Esophagus mucosa (tissue), 1 donor: ENCODE measurements around the gene ARF4. TPM values are rescaled to one million over a fixed set of nuclear protein-coding genes. Genes with fewer than 3 reads are reported as not detected.
A peak's percentile ranks its signal among the peaks of the same experiment; 100 is the strongest.

Experiments
- ATAC-seq: fragments of 200-7000 bp; cut with Tn5 transposase; one replicate; pipeline ENCODE4 v1.9.1; 2020
- total RNA-seq: library from RNA; stranded (reverse); gene quantifications from one replicate; pipeline ENCODE4 v1.2.4, GENCODE V29; 2023
- donor health status: DM: yes; HTN: yes; CAD: no.

ARF4 gene
- total RNA-seq, 1 donor from 2014 or later = 72.1 TPM

GRCh38 chr3:57577801-57578200 lies 19.3 kb downstream of the ARF4 start:
- no peak for ATAC-seq

GRCh38 chr3:57575966-57576626 lies 21.0 kb downstream of the ARF4 start:
- no peak for ATAC-seq

DNA sequence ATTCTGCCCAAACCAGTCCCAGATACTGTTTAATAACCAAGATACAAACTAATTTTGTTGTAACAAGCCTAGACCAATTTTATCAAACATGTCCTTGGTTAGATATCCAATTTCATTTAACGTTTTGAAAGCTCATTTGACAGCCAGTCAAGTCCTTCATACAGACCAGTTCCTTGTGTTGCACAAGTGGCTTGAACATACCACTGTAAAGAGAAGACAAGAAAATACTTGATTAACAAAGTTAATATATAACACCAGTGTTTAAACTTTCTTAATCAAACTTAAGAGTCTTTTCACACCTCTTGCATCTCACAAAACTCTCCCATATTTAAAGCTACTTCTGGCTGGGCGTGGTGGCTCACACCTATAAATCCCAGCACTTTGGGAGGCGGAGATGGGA lies 25.0 kb downstream of the ARF4 start:
- no peak for ATAC-seq

- ATAC-seq = no peak
These were observed 26.3 kb downstream of the ARF4 start for GRCh38 chr3:57570878-57571277.

DNA sequence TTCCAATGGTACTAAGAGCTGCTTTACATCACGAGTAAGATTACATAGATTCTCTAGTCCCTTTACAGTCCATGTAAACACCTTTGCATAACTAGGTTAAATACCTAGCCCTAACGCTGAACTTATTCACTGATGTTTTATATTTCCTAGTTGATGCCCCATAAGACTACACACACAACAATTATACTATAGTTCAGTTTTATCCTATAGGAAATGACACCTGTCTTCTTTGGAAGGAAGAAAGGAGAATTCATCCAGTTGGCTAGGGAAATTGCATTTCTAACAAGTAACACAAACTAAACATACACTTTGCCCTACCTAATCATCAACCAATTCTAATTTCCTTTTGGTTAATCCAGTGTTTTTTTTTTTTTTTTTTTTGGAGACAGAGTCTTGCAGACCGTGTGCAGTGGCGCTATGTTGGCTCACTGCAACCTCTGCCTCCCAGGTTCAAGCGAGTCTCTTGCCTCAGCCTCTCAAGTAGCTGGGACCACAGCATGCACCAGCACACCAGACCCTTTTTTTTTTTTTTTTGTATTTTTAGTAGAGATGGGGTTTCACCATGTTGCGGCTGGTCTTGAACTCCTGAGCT lies 27.2 kb downstream of the ARF4 start:
- ATAC-seq = no peak

DNA sequence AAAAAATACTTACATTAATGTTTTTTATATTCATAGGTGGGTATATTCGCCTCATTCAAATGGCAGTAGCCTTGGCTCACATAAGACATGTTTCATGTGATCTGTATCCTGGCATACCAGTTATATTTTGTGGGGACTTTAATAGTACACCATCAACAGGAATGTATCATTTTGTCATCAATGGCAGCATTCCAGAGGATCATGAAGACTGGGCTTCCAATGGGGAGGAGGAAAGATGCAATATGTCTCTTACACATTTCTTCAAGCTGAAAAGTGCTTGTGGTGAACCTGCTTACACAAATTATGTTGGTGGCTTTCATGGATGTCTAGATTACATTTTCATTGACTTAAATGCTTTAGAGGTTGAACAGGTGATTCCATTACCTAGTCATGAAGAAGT lies 37.6 kb downstream of the ARF4 start:
- ATAC-seq = no peak

- peak; percentile 36 for ATAC-seq
These were observed 40.0 kb downstream of the ARF4 start for GRCh38 chr3:57557085-57557537.

GRCh38 chr3:57556459-57557084 lies 40.6 kb downstream of the ARF4 start:
- ATAC-seq = peak; percentile 61

DNA sequence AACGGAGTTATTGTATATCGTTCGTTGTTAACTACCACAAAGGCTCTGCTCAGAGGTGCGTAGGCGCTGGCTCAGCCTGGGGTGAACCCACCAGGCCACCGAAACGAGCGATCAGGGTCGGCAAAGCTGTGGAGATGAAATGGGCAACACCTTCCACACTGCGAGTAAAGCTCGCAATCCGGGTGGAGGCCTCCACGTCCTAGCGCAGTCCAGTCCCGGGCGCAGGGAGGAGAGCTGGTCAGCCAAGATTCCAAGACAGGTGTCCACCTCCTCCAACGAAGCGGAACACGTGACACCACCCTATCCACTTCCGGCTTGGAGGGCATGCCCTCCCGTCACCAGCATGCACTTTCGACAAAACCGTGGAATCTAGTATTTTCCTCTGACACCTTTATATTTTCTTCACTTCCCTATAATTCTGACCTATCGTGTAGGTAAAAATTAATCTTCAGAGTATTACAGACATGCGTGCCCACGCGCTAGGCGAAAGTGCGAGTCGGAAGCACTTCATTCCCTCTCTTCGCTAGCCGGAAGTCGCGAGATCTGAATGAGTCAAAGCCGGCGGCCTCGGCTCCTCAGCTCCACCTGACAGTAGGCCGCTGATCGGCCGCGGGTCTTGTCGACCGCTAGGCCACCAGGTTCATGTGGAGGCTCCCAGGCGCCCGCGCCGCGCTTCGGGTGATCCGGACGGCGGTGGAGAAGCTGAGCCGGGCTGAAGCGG lies 41.2 kb downstream of the ARF4 start, which contains the start of gene PDE12:
Gene PDE12 (plus strand): TSS at position 537 of the 721 bp plus-strand sequence. CDS start 106 bp downstream, at position 643.
- peak; percentile 93 for ATAC-seq

- no peak for ATAC-seq
These were observed 41.8 kb downstream of the ARF4 start for GRCh38 chr3:57555306-57555705.

DNA sequence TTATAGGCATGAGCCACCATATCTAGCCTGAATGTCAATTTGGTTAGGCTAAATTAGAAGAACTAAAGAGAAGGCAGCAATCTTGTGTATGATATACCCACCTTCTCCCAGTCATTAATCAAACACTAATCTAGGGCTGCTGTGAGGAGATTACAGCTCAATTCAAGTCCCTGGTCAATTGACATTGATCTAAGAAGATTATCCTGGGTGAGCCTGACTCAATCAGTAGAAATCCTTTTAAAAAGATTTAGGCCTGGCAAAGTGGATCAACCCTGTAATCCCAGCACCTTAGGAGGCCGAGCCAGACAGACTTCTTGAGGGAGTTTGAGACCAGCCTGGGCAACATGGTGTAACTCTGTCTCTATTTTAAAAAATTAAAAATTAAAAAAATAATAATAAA lies 50.5 kb downstream of the ARF4 start:
- no peak for ATAC-seq

DNA sequence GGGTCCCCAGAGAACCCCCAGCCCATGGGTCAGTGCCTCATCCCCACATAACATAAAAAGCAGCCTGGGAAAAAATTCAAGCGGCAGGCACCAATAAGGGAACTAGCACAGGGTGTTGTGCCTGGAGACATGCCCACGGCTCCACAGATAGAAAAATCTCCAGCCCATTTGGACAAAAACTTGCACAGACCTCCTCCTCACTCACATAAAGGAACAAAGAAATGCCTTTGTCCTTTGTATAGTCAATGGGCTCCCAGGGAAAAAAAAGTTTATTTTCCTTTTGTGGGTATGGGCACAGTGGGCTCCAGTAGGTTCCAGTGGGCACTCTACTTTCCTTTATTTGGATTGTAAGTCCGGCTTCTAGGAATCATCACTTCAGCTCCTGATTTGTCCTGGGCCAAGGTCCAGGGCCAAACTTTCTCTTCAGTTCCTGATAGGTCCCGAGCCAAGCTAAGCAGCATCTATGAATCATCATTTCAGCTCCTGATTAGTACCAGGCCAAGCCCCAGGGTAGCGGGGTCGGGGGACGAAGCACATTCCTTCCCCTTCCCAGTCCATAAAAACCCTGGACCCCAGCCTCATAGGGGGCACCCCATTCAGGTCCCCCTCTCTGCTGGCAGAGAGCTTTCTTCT lies 51.4 kb downstream of the ARF4 start:
- ATAC-seq = no peak

DNA sequence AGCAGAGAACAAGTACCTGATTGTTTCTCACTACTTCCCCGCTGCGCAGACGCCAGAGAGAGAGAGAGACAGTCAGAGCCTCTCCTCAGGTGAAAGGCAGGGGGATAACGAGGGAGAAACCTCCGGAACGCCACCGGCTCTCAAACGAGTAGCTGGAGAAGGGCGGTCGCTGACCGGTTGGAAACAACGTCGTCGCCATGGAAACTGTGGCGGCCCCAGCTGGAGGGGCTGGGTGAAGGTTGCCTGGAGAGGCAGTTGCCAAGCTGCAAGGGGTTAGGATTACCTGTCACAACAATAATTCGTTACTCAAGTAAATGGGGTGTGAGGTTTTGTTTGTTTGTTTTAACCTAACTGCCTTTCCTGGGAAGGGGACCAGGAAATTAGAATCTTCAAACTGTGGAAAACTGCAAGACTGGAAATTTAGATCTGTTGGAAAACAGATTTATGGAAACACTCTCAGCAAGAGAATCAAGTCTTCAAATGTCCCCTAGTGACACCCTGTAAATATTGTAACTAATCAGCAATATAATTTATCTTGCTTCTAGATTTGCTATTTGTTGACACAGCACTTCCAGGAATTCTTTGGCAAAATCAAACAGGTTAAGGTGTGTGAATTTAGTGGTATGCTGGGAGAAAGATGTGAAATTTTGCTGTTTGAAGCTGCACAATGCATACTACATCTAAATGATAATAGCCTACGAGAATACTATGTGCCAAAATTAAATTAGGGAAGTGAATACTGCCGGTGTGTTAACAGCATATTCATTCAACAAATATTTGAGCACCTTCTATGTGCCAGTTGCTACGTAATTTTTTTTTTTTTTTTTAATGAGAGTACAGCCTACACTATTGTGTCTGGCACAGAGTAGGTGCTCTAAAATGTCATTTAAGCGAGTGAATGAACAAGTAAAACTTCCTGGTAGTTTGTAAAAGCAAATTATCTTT lies 52.7 kb downstream of the ARF4 start, which contains the start of gene DNAH12:
Gene DNAH12 (minus strand): TSS at position 164 of the 945 bp plus-strand sequence. CDS start 1,474 bp downstream, outside the sequence.
- ATAC-seq = peak; percentile 32

GRCh38 chr3:57538465-57538864 lies 58.7 kb downstream of the ARF4 start:
- peak; percentile 99 for ATAC-seq

- ATAC-seq = no peak
These were observed 67.0 kb downstream of the ARF4 start for GRCh38 chr3:57530071-57530608.

Other genes starting within 250 kb of the ARF4 start
- 0.08 TPM for gene DNAH12, start 53.0 kb downstream of the ARF4 start, total RNA-seq
- gene PDE12, start 41.1 kb downstream of the ARF4 start, total RNA-seq = 17.5 TPM
- gene DENND6A, start 95.7 kb upstream of the ARF4 start, total RNA-seq = 23.5 TPM
- 57.1 TPM for gene SLMAP, start 159.0 kb upstream of the ARF4 start, total RNA-seq